OCI-LY3 (cell line): Measurements from ENCODE around the gene TMEM164.

Experiments used
- EZH2phosphoT487 ChIP-seq: fragments of 200-600 bp; shearing (Covaris generic); IDR thresholded peaks from 2 replicates; pipeline ENCODE4 v1.6.1; 2018; ENCODE audit warnings: antibody characterized with exemption, mixed run types, low read depth
- TF ChIP-seq, protein P1 (sequence below): fragments of 200-600, 300-600 bp; sonication (generic); IDR thresholded peaks from 2 replicates; pipeline ENCODE4 v1.5.1; 2014; ENCODE audit warnings: antibody characterized with exemption, low read length, low read depth

DNA sequence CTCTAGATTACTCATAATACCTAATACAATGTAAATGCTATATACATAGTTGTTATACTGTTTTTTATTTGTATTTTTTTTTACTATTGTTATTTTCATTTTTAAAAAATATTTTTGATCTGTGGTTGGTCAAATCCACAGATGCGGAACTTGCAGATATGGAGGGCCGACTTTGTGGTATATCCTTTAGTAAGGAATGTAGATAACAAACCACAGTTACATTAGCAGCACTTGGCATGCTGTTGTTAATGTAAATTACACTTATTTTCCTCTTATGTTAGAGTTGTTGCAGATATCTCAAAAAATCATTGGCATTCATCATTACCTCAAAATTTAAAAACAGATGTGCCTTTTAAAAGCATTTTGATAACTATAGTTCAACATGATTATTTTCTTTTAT lies 151.0 kb downstream of the TMEM164 start:
- TF ChIP-seq, protein P1, sequence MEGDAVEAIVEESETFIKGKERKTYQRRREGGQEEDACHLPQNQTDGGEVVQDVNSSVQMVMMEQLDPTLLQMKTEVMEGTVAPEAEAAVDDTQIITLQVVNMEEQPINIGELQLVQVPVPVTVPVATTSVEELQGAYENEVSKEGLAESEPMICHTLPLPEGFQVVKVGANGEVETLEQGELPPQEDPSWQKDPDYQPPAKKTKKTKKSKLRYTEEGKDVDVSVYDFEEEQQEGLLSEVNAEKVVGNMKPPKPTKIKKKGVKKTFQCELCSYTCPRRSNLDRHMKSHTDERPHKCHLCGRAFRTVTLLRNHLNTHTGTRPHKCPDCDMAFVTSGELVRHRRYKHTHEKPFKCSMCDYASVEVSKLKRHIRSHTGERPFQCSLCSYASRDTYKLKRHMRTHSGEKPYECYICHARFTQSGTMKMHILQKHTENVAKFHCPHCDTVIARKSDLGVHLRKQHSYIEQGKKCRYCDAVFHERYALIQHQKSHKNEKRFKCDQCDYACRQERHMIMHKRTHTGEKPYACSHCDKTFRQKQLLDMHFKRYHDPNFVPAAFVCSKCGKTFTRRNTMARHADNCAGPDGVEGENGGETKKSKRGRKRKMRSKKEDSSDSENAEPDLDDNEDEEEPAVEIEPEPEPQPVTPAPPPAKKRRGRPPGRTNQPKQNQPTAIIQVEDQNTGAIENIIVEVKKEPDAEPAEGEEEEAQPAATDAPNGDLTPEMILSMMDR, result no peak
- no peak for TF ChIP-seq EZH2phosphoT487
